Measurements from ENCODE around the gene LYRM9.

- TF ChIP-seq YY1 (IDR thresholded peaks at IDR 0.05; ENCODE audit: insufficient read depth, insufficient read length) (no peak), SUZ12 (IDR thresholded peaks at IDR 0.05; ENCODE audit: extremely low read depth, insufficient read depth, insufficient read length) (no peak), ZNF274 (IDR thresholded peaks at IDR 0.05; ENCODE audit: low read depth, low read length) (no peak)
These were observed 47.7 kb downstream of the LYRM9 start for GRCh38 chr17:27845264-27846041.
